HG02981 (cell line): ENCODE results near the gene HTRA3.

ENCODE experiments used
- ATAC-seq: cut with Tn5 transposase; IDR thresholded peaks from one replicate; pipeline ENCODE4 v1.9.1; 2021; ENCODE audit warnings: mild to moderate bottlenecking, moderate library complexity; ENCODE audit not compliant: unreplicated experiment

HTRA3 gene

GRCh38 chr4:8269535-8270417 lies at the start of gene HTRA3:
TSS of gene HTRA3 (plus strand) at chr4:8269754. CDS start at chr4:8269969, 215 bp downstream.
- no peak for ATAC-seq

GRCh38 chr4:8220661-8221450 lies 48.7 kb upstream of the HTRA3 start:
- no peak for ATAC-seq

GRCh38 chr4:8221476-8221875 lies 48.1 kb upstream of the HTRA3 start:
- ATAC-seq, result no peak

GRCh38 chr4:8221985-8222384 lies 47.6 kb upstream of the HTRA3 start:
- ATAC-seq, result no peak

DNA sequence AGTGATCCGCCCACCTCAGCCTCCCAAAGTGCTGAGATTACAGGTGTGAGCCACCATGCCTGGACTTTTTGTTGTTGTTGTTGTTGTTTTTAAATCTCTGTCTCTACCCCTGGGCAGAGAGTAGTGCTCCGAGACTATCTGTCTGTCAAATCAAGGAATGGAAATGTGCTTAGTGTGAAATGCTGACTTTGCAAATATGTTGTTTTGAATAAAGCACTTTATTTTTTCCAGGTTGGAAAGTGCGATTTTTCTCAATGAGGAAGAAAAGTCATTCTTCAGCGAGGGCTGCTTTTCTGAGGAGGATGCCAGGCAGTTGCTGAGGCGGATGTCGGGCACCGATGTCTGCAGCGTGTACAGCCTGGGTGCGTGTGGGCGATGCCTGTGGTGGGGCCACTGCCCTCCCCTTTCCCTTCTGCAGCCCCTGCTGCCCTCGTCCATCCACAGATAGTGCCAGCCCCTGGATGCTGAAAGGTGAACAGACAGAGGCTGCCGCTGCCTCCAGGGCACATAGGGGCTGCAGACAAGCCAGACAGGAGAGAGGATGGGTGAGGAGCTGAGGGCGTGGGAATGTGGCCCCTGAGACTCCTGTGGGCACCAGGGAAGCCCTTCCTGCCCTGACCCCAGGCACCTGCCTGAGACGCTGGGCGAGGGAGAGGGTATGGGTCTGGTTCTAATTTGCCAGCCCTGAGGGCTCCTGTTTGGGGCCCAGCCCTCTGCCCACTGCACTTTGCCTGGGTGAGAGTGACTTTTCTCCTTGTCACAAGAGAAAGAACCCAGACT lies 46.8 kb upstream of the HTRA3 start:
- no peak for ATAC-seq

DNA sequence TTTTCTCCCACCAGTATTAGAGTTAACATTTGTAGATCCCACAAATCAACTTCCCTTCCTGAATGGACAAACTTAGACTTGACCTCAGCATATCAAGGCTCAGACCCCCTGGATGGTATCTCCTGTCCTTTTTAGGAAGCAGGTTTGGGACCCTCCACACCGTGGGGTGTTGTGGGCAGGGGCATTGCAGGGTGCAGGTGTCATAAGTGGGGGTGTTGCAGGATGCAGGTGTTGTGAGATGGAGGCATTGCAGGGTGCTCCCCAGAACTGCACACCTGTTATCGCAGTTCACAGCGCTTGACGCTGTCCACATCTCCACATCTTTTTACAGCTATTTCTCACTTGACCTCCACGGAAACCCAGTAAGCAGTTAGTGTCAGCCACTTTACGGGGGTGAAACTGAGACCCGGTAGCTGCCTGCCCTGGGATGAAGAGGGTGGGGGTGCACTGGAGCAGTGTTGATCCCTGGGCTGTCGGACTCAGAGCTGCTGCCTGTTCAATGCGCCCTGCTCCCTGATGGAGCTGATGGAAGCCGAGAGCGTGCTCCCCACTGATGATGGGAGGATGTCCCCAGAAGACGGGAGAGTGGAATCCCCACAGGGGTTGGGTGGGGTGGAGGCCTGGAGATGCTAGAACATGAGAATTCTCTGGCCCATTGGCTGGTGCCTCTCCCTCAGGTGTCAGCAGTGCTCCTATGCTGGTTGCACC lies 45.1 kb upstream of the HTRA3 start:
- no peak for ATAC-seq

DNA sequence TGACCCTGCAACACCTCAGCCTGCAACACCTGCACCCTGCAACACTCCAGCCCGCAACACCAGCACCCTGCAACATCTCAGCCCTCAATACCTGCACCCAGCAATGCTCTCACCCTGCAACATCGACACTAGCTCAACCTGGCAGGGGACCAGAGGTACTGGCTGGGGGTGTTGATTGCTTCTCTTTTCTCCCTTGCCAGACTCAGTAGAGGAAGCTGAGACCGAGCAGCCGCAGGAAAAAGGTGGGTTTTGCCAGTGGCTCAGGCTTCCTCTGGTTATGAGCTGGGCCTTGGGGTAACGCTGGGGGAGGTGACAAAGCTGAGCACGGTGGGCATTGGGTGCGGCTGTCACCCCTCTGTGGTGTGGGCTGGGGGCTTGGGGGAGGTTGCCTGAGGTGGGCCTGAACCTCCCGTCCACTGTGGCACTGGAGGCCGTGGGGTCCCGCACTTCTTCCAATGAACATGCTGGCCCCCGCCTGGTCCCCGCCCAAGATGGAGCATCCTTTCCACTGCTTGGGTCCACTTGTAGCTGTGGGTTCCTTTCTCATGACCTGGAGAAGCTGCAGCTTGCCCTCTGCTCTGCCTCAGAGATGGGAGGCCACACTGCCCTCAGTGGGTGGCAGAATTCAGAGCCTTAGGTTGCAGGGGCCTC lies 44.5 kb upstream of the HTRA3 start:
- no peak for ATAC-seq

- ATAC-seq, result no peak
Measured at GRCh38 chr4:8225706-8226443, 43.7 kb upstream of the HTRA3 start.

DNA sequence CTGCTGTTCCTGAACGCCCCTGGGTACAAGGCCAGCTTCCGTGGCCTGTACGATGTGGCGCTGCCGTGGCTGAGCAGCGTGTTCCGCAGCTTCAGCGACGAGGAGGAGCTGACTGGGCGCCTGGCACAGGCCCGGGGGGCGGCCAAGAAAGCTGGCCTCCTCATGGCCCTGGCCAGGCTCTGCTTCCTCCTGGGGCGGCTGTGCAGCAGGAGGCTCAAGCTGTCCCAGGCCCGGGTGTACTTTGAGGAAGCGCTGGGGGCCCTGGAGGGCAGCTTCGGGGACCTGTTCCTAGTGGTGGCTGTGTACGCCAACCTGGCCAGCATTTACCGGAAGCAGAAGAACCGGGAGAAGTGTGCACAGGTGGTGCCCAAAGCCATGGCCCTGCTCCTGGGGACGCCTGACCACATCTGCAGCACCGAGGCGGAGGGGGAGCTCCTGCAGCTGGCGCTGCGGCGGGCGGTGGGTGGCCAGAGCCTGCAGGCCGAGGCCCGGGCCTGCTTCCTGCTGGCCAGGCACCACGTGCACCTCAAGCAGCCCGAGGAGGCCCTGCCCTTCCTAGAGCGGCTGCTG lies 42.3 kb upstream of the HTRA3 start:
- no peak for ATAC-seq

DNA sequence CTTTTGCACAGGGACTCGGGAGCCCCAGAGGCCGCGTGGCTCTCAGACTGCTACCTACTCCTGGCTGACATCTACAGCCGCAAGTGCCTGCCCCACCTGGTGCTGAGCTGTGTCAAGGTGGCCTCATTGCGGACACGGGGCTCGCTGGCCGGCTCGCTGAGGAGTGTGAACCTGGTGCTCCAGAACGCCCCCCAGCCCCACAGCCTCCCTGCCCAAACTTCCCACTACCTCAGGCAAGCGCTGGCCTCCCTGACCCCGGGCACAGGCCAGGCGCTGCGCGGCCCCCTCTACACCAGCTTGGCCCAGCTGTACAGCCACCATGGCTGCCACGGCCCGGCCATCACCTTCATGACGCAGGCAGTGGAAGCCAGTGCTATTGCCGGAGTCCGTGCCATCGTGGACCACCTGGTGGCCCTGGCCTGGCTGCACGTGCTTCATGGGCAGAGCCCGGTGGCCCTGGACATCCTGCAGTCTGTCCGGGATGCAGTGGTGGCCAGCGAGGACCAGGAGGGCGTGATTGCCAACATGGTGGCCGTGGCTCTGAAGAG lies 41.7 kb upstream of the HTRA3 start:
- ATAC-seq, result no peak

DNA sequence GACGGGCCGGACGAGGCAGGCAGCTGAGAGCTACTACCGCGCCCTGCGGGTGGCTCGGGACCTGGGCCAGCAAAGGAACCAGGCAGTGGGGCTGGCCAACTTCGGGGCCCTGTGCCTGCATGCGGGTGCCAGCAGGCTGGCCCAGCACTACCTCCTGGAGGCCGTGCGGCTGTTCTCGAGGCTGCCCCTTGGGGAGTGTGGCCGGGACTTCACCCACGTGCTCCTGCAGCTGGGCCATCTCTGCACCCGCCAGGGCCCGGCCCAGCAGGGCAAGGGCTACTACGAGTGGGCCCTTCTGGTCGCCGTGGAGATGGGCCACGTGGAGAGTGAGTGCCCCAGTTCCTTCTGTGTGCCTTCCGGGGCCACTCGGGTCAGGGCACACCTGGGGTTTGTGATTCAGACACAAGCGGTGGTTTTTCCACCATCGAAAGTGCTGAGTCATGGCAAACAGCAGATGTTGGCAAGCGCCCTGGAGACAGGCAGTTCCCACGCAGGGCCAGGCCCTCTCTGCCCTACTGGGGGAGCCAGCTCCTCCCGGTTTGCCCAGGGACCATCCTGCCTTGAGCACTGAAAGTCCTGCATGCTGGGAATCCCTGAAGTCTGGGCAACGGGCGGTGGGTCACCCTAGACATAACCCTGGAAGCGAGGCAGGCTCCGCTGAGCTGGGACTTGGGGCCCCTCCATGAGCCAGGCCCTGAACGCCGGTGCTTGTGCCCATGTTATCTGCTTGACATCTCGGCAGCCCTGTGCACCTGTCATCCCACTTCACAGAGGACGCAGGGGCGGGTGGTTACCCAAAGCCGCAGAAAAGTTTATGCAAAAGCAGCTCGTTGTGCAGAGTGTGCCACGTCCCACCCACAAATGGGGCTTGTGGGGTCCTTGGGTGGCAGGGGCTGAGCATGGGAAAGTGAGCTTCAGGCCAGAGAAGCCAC lies 41.0 kb upstream of the HTRA3 start:
- ATAC-seq, result peak; percentile 73

- no peak for ATAC-seq
Measured at GRCh38 chr4:8229331-8229975, 40.1 kb upstream of the HTRA3 start.

DNA sequence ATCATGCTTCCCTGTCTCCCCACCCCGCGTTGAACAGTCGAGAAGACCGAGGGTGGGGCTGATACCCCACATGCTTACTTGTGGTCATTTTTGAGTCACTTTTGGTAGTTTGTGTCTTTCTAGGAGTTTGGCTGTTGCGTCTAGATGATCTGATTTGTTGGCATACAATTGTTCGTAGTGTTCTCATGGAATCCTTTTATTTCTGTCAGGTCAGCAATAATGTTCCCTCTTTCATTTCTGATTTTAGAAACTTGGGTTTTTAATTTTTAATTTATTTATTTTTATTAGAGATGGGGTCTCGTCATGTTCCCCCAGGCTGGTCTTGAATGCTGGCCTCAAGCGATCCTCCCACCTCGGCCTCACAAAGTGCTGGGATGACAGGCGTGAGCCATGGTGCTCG lies 39.5 kb upstream of the HTRA3 start:
- ATAC-seq, result no peak

GRCh38 chr4:8230891-8231290 lies 38.7 kb upstream of the HTRA3 start:
- no peak for ATAC-seq

DNA sequence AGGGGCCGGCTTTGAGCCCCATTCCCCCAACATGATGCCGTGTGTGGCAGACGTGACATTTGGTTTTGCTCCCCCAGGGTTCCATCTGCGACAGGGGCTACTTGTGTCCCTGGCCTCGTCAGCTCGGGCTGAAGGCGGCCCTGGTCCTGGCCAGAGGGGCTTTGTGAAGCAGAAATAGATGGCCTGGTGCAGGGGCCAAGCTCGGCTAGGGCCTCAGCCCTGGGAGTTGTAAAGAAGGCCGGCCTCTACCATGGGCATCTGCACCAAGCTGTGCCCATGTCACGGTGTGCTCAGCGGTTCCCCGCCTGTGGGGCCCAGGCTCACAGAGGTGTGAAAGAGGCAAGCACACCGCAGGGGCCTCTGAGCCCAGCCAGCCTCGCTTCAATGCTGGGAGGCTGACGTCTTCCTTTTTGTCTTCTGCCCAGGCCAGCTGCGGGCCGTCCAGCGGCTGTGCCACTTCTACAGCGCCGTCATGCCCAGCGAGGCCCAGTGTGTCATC lies 38.0 kb upstream of the HTRA3 start:
- ATAC-seq, result no peak

DNA sequence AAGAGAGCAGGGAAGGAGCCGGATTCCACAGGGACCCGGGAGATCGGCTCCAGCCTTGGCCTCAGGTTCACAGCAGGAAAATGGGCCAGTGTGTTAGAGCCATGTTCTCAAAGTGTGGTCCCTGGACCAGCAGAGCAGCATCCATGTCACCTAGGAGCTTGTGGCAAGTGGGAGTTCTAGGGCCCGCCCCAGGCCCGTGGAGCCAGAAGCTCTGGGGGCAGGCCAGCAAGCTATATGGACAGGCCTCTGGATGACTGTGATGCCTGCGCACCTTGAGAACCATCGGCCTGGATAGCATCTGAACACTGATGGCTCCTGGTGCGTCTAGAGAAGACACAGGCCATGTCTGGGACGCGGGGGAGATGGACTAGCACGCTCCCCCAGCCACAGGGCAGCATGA lies 36.8 kb upstream of the HTRA3 start:
- ATAC-seq, result no peak
